ENCODE results near the gene ZSCAN23.

The ZSCAN23 gene

GRCh38 chr6:28384143-28384533 lies 59.2 kb downstream of the ZSCAN23 start:
- DNase-seq (ENCODE audit: extremely low spot score): no peak
- TF ChIP-seq LEF1 (IDR thresholded peaks at IDR 0.05; ENCODE audit: borderline replicate concordance) (no peak), FOXM1 (IDR thresholded peaks at IDR 0.05; ENCODE audit: borderline replicate concordance) (no peak), ELF4 (IDR thresholded peaks at IDR 0.05) (no peak), ARNT (IDR thresholded peaks at IDR 0.05) (no peak), L3MBTL2 (conservative IDR thresholded peaks at IDR 0.05) (no peak), FOXA1 (IDR thresholded peaks at IDR 0.05) (no peak), CTBP1 (IDR thresholded peaks at IDR 0.05; ENCODE audit: borderline replicate concordance) (no peak), ZNF384 (IDR thresholded peaks at IDR 0.05) (no peak), SUZ12 (IDR thresholded peaks at IDR 0.05) (no peak), NFRKB (IDR thresholded peaks at IDR 0.05) (no peak), BHLHE40 (IDR thresholded peaks at IDR 0.05; ENCODE audit: borderline replicate concordance) (no peak)
- ChIA-PET POLR2A (interaction anchor here (0.6 kb wide), 1 partner anchor 334 kb away, joined by 3 read pairs; no protein-coding TSS in a partner anchor), CTCF (no interaction called here)

- TF ChIP-seq TARDBP (IDR thresholded peaks at IDR 0.05) (no peak), CTBP1 (IDR thresholded peaks at IDR 0.05; ENCODE audit: borderline replicate concordance) (no peak), FOXM1 (IDR thresholded peaks at IDR 0.05; ENCODE audit: borderline replicate concordance) (no peak), ELF4 (IDR thresholded peaks at IDR 0.05) (no peak), PKNOX1 (IDR thresholded peaks at IDR 0.05) (no peak), SP1 (IDR thresholded peaks at IDR 0.05) (no peak), BHLHE40 (IDR thresholded peaks at IDR 0.05; ENCODE audit: borderline replicate concordance) (no peak), LEF1 (IDR thresholded peaks at IDR 0.05; ENCODE audit: borderline replicate concordance) (no peak), NFRKB (IDR thresholded peaks at IDR 0.05) (no peak), ARNT (IDR thresholded peaks at IDR 0.05) (no peak), SUZ12 (IDR thresholded peaks at IDR 0.05) (no peak), FOXK2 (IDR thresholded peaks at IDR 0.05) (no peak), FOXA1 (IDR thresholded peaks at IDR 0.05) (no peak), HDGF (IDR thresholded peaks at IDR 0.05; ENCODE audit: borderline replicate concordance) (no peak), ZNF384 (IDR thresholded peaks at IDR 0.05) (no peak), L3MBTL2 (conservative IDR thresholded peaks at IDR 0.05) (no peak)
- DNase-seq (ENCODE audit: extremely low spot score): no peak
- POLR2A ChIA-PET: no interaction called here
- CTCF ChIA-PET: no interaction called here
Observed at GRCh38 chr6:28383235-28384142, 59.8 kb downstream of the ZSCAN23 start.
